Breast epithelium (tissue), 3 donors: Measurements from ENCODE around the gene CCDC170.

Source experiments
- CTCF ChIP-seq, 3 donors: fragments of 450-650 bp; IDR thresholded peaks; one replicate each; pipeline ENCODE4 v1.5.1; 2016 to 2017; ENCODE audit warnings: antibody characterized with exemption in 3 of 3, mild to moderate bottlenecking in 3 of 3, moderate library complexity in 3 of 3
- POLR2A ChIP-seq: fragments of 450-650 bp; IDR thresholded peaks from one replicate; pipeline ENCODE4 v1.6.1; 2016; ENCODE audit warnings: antibody characterized with exemption, mild to moderate bottlenecking, moderate library complexity
- POLR2AphosphoS5 ChIP-seq, 3 donors: sonication (generic); formaldehyde crosslinking; IDR thresholded peaks; one replicate each; pipeline ENCODE4 v1.6.1; 2017; ENCODE audit warnings: antibody characterized with exemption in 3 of 3

- TF ChIP-seq POLR2AphosphoS5 (IDR thresholded peaks at IDR 0.05) (no peak), POLR2A (no peak), CTCF (IDR thresholded peaks at IDR 0.05) (no peak)
These were observed 43.7 kb downstream of the CCDC170 start for GRCh38 chr6:151537556-151537955.
